PC-9 (cell line): ENCODE data around the gene MRPL55. TPM values are rescaled to one million over a fixed set of nuclear protein-coding genes. Genes with fewer than 3 reads are reported as not detected.

Source experiments
- BruUV-seq: library from RNA; stranded (reverse); fragments of 400-500 nt; replicated peaks from 2 replicates; lab custom pipeline; 2021; lab: Mats Ljungman, UMichigan
- CTCF ChIA-PET: fragments of 300-600 bp; sonication (Branson Sonifier 250); formaldehyde crosslinking; loops from one replicate; lab custom pipeline; 2022; ENCODE audit warnings: antibody characterized with exemption; lab: Charles Lee
- POLR2A ChIA-PET: fragments of 300-600 bp; sonication (Branson Sonifier 250); formaldehyde crosslinking; loops from one replicate; lab custom pipeline; 2022; ENCODE audit warnings: antibody characterized with exemption; ENCODE audit not compliant: unreplicated experiment; lab: Charles Lee
- DNase-seq, 2 experiments: peaks; one replicate each; pipeline versions ENCODE4 v3.0.0 to v3.0.0-alpha.2; 2015 to 2022; ENCODE audit warnings: mixed read lengths in 1 of 2
- H2AFZ ChIP-seq: fragments of 200-600 bp; sonication (generic); 2 replicates; pipeline ENCODE4 v1.8.1; 2017; ENCODE audit warnings: antibody characterized with exemption
- H3F3A ChIP-seq: fragments of 200-600 bp; sonication (generic); 2 replicates; pipeline ENCODE4 v1.8.1; 2017; ENCODE audit warnings: antibody characterized with exemption, mild to moderate bottlenecking, low read depth; ENCODE audit not compliant: insufficient read depth
- H3K27ac ChIP-seq: fragments of 200-600 bp; sonication (generic); 2 replicates; pipeline ENCODE4 v1.6.1; 2016; ENCODE audit warnings: mixed run types
- H3K27me3 ChIP-seq: fragments of 200-600 bp; sonication (generic); 2 replicates; pipeline ENCODE4 v1.6.1; 2016; ENCODE audit warnings: low read depth, mixed run types; ENCODE audit not compliant: insufficient read depth
- H3K36me3 ChIP-seq: fragments of 200-600 bp; sonication (generic); 2 replicates; pipeline ENCODE4 v1.6.1; 2016; ENCODE audit warnings: low read depth, mixed run types
- H3K4me1 ChIP-seq: fragments of 200-600 bp; sonication (generic); replicated peaks from 2 replicates; pipeline ENCODE4 v1.6.1; 2016; ENCODE audit warnings: mixed run types; ENCODE audit not compliant: insufficient read depth
- H3K4me2 ChIP-seq: fragments of 200-600 bp; sonication (generic); 2 replicates; pipeline ENCODE4 v1.6.1; 2017; ENCODE audit warnings: mixed run types
- H3K4me3 ChIP-seq: fragments of 200-600 bp; sonication (generic); 2 replicates; pipeline ENCODE4 v1.6.1; 2016; ENCODE audit warnings: mixed run types
- H3K79me2 ChIP-seq: fragments of 200-600 bp; sonication (generic); 2 replicates; pipeline ENCODE4 v1.6.1; 2017; ENCODE audit warnings: low read depth, mixed run types
- H3K9me2 ChIP-seq: fragments of 200-600 bp; sonication (generic); 2 replicates; pipeline ENCODE4 v1.8.1; 2017; ENCODE audit warnings: mild to moderate bottlenecking; ENCODE audit not compliant: insufficient read depth
- H3K9me3 ChIP-seq: fragments of 200-600 bp; sonication (generic); 2 replicates; pipeline ENCODE4 v1.8.1; 2016; ENCODE audit warnings: low read depth; ENCODE audit not compliant: insufficient read depth
- H4K20me1 ChIP-seq: fragments of 200-600 bp; sonication (generic); 2 replicates; pipeline ENCODE4 v1.8.1; 2017; ENCODE audit not compliant: insufficient read depth
- CTCF ChIP-seq: fragments of 200-600 bp; sonication (generic); conservative IDR thresholded peaks from 2 replicates; pipeline ENCODE4 v1.6.1; 2017; ENCODE audit warnings: mixed run types, antibody characterized with exemption, mild to moderate bottlenecking, moderate library complexity
- EZH2 ChIP-seq: fragments of 200-600 bp; sonication (generic); IDR thresholded peaks from 2 replicates; pipeline ENCODE4 v1.8.0; 2017; ENCODE audit warnings: antibody characterized with exemption, low read depth
- intact Hi-C: fragments of 100-400 bp; cut with micrococcal nuclease; formaldehyde crosslinking; loops from one replicate; pipeline ENCODE4 v1.10.0; 2022; ENCODE audit not compliant: unreplicated experiment
- total RNA-seq: library from RNA; stranded (reverse); gene quantifications from 2 replicates; pipeline ENCODE4 v1.2.3, GENCODE V29; 2021

Gene MRPL55
- total RNA-seq, 1 experiment from 2014 or later: 81.0 TPM

- CTCF ChIA-PET: no interaction called here
- H3K4me1 ChIP-seq: peaks cover 9% of the 10 kb centered on the region
- no peaks in the 10 kb centered on the region for H3K9me3 ChIP-seq
- no peak overlapping the region for H2AFZ ChIP-seq
- POLR2A ChIA-PET: no interaction called here
- peaks cover 27% of the 10 kb centered on the region for H4K20me1 ChIP-seq
- peaks cover 49% of the 10 kb centered on the region for H3K79me2 ChIP-seq
- peak in 1 of 2 experiments; percentile 53 for DNase-seq
- TF ChIP-seq EZH2 (no peak), CTCF (no peak)
- H3K27ac ChIP-seq: peak overlapping the region; percentile 64; the same call in 1 of the 2 replicates
- H3K27me3 ChIP-seq: no peaks in the 10 kb centered on the region
- no TSS peak for BruUV-seq
- peak overlapping the region; percentile 90 for H3K4me3 ChIP-seq
- no peaks in the 10 kb centered on the region for H3F3A ChIP-seq
- H3K36me3 ChIP-seq: no peaks in the 10 kb centered on the region
- peak overlapping the region; percentile 98 for H3K4me2 ChIP-seq
- no peaks in the 10 kb centered on the region for H3K9me2 ChIP-seq
- intact Hi-C loops: loop anchor here (1.0 to 2.0 kb wide), 3 partner anchors 8 to 72 kb away; partner anchors contain the start of gene GJC2
Measured at GRCh38 chr1:228141226-228142044, 32.3 kb upstream of the MRPL55 start.

GRCh38 chr1:228140724-228141225, 31.7 kb upstream of the MRPL55 start:
- H3K27ac ChIP-seq: peak overlapping the region; percentile 64
- H3F3A ChIP-seq: no peaks in the 10 kb centered on the region
- H3K9me3 ChIP-seq: no peaks in the 10 kb centered on the region
- H3K79me2 ChIP-seq: peaks cover 49% of the 10 kb centered on the region
- no peaks in the 10 kb centered on the region for H3K36me3 ChIP-seq
- no peaks in the 10 kb centered on the region for H3K9me2 ChIP-seq
- H3K27me3 ChIP-seq: no peaks in the 10 kb centered on the region
- H3K4me2 ChIP-seq: peak overlapping the region; percentile 98
- H3K4me3 ChIP-seq: peak overlapping the region; percentile 90
- POLR2A ChIA-PET: interaction anchor here (0.6 to 0.8 kb wide), 2 partner anchors 41 to 46 kb away, joined by 4 to 10 read pairs; no protein-coding TSS in a partner anchor
- peaks cover 27% of the 10 kb centered on the region for H4K20me1 ChIP-seq
- TF ChIP-seq EZH2 (no peak), CTCF (no peak)
- intact Hi-C loops: loop anchor here (1.0 to 2.0 kb wide), 5 partner anchors 9 to 73 kb away; partner anchors contain the start of genes GJC2 and MRPL55
- CTCF ChIA-PET: no interaction called here
- H3K4me1 ChIP-seq: peaks cover 9% of the 10 kb centered on the region
- BruUV-seq: TSS peak; percentile 60
- no peak for DNase-seq
- peak overlapping the region; percentile 89 for H2AFZ ChIP-seq

GRCh38 chr1:228139931-228140723, 31.0 kb upstream of the MRPL55 start, which contains the start of gene GUK1:
TSS of gene GUK1 (plus strand) at chr1:228140279. CDS start at chr1:228140303, 24 bp downstream.
- CTCF ChIA-PET: no interaction called here
- peak within 1 kb of the TSS; percentile 90 for H3K4me3 ChIP-seq
- peaks cover 48% of the 10 kb centered on the region for H3K79me2 ChIP-seq
- H3K27ac ChIP-seq: peak within 1 kb of the TSS; percentile 64
- no peaks in the 10 kb centered on the region for H3K36me3 ChIP-seq
- no peak; the same call in 1 of the 2 replicates for TF ChIP-seq CTCF
- TF ChIP-seq EZH2: no peak
- peaks cover 27% of the 10 kb centered on the region for H4K20me1 ChIP-seq
- peak within 1 kb of the TSS; percentile 98 for H3K4me2 ChIP-seq
- H3K9me2 ChIP-seq: no peaks in the 10 kb centered on the region
- no peaks in the 10 kb centered on the region for H3K27me3 ChIP-seq
- peak within 1 kb of the TSS; percentile 89 for H2AFZ ChIP-seq
- peak; percentile 98 to 100 for DNase-seq
- no TSS peak for BruUV-seq
- no peaks in the 10 kb centered on the region for H3F3A ChIP-seq
- H3K9me3 ChIP-seq: no peaks in the 10 kb centered on the region
- intact Hi-C loops: loop anchor here (1.0 to 10.0 kb wide), 5 partner anchors 26 to 1085 kb away; partner anchors contain the start of gene MRPL55
- H3K4me1 ChIP-seq: peaks cover 9% of the 10 kb centered on the region
- POLR2A ChIA-PET: interaction anchor here (0.6 to 0.8 kb wide), 2 partner anchors 42 to 45 kb away, joined by 4 to 10 read pairs; no protein-coding TSS in a partner anchor
